ENCODE measurements around the gene TCF4.
A peak's percentile ranks its signal among the peaks of the same experiment; 100 is the strongest.

Gene TCF4

DNA sequence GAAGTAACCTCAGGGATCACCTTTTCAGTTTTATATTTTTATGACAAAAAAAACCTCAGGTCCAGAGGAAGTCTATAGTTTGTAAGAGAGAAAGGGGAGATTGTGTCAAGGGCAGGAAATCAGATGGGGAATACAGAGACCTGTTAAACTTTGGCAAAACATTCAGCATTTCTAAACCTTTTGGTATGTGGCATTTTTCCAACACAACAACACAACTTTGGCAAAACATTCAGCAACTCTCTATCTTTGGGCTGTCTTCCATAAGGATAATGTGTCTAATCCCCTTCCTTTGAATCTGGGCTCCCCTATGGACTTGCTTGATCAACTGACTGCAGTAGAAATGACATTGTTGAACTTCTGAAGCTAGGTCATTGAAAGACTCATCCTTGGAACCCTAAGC lies 408.2 kb downstream of the TCF4 start:
- peak; percentile 17 for DNase-seq (ENCODE audit: low read depth)

GRCh38 chr18:55179425-55179824 lies 408.6 kb downstream of the TCF4 start:
- DNase-seq (ENCODE audit: low read depth), result no peak

DNA sequence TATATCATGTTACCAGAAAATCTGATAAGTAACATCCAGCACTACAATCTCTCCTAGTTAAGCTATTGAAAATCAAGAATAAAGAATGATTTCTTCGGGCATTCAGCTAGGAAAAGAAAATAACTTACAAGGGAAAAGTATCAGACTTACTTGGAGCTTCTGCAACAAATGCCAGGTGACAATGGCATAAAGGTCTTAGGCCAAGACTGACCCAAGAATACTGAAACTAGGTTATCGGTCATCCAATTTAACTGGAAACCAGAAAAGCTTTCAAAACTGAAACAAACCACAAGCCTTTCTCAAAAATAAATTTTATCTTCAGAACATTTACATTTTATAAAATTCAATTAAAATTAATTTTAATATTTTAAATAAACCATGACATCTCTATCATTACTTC lies 414.7 kb downstream of the TCF4 start:
- DNase-seq (ENCODE audit: low read depth), result no peak

Measured in amniotic epithelial cell (primary cell).